Right cardiac atrium (tissue), 5 donors: Measurements from ENCODE around the gene DOC2B. TPM values are rescaled to one million over a fixed set of nuclear protein-coding genes. Genes with fewer than 3 reads are reported as not detected.
A peak's percentile ranks its signal among the peaks of the same experiment; 100 is the strongest.

Experiments used
- ATAC-seq, 2 donors: fragments of 200-7000 bp; cut with Tn5 transposase; one replicate each; pipeline versions ENCODE4 v1.8.0 to v1.9.1; 2020; ENCODE audit warnings: moderate library complexity in 2 of 2, mild to moderate bottlenecking in 1 of 2
- DNase-seq, 3 donors: peaks; one replicate each; pipeline ENCODE4 v3.0.0-alpha.2; 2020
- H3K27ac ChIP-seq: one replicate; pipeline ENCODE4 v1.5.1; 2013; ENCODE audit warnings: mild to moderate bottlenecking, low read length, control low read depth, moderate library complexity
- H3K27me3 ChIP-seq: one replicate; pipeline ENCODE4 v1.6.1; 2013; ENCODE audit not compliant: control insufficient read depth, insufficient read depth
- H3K4me1 ChIP-seq: one replicate; pipeline ENCODE4 v1.6.1; 2013; ENCODE audit warnings: low read length; ENCODE audit not compliant: control insufficient read depth, insufficient read depth
- H3K4me3 ChIP-seq: one replicate; pipeline ENCODE4 v1.5.1; 2013; ENCODE audit warnings: low read length, control low read depth
- H3K9me3 ChIP-seq: one replicate; pipeline ENCODE4 v1.6.1; 2013; ENCODE audit warnings: low read length; ENCODE audit not compliant: control insufficient read depth
- WGBS: extraction: QIAGEN DNeasy Blood & Tissue Kit; methylation state at CpG from one replicate; pipeline ENCODE4 v1.1.7; 2013; 5-methylcytosine and 5-hydroxymethylcytosine counted together
- intact Hi-C, 4 donors: fragments of 100-400 bp; cut with DNase I; formaldehyde crosslinking; loops; one replicate each; pipeline versions ENCODE4 v1.11.0 to v1.14.0; 2022 to 2023
- polyA plus RNA-seq: library from polyadenylated mRNA; stranded (reverse); fragments of 200-250 nt; gene quantifications from one replicate; pipeline ENCODE4 v1.2.3, GENCODE V29; 2013
- total RNA-seq, 4 donors: library from RNA; stranded (reverse); fragmentation: NEBNext Ultra II Directional; extraction: Animal tissue kit (Norgen Biotek cat#: 25700); gene quantifications; one replicate each; pipeline ENCODE4 v1.2.1, GENCODE V29; 2021
- donor health status: healthy with polysubstance abuse.
- donor health status: DM: no; HTN: yes; CAD: no.
- donor health status: DM: no; HTN: no; CAD: no.
- donor health status: DM: no; HTN: yes; CAD: no; lungs with severe emphysema.
- donor health status: DM: yes; HTN: yes; CAD: no.

The DOC2B gene
- total and polyA plus RNA-seq, 5 donors: 2.3 to 5.3 (median 3.0) TPM

- DNase-seq: peak in 1 of 3 donors; percentile 30
- no peaks in the 10 kb centered on the region for H3K4me1 ChIP-seq
- H3K27ac ChIP-seq: no peak overlapping the region
- ATAC-seq: no peak
- intact Hi-C loops: loop anchor here in 3 of 4 donors (5.0 kb wide), 2 partner anchors 228 to 233 kb away; no protein-coding TSS in a partner anchor
- no peaks in the 10 kb centered on the region for H3K27me3 ChIP-seq
- H3K9me3 ChIP-seq: no peaks in the 10 kb centered on the region
- no peak overlapping the region for H3K4me3 ChIP-seq
- WGBS: 94% methylated on average over 15 of the region's 15 CpGs
Measured at GRCh38 chr17:159609-160008, 21.8 kb downstream of the DOC2B start.

- Histone ChIP-seq H3K4me3 (no peak overlapping the region), H3K9me3 (no peaks in the 10 kb centered on the region), H3K27ac (no peak overlapping the region), H3K27me3 (no peaks in the 10 kb centered on the region), H3K4me1 (no peaks in the 10 kb centered on the region)
- ATAC-seq (no peak), DNase-seq (peak in 1 of 3 donors; percentile 29)
- intact Hi-C loops: no loop called here
- WGBS: 96% methylated on average over 7 of the region's 7 CpGs
Measured at GRCh38 chr17:158379-158778, 23.1 kb downstream of the DOC2B start.

- WGBS: 87% methylated on average over 4 of the region's 4 CpGs
- intact Hi-C loops: no loop called here
- ATAC-seq (no peak), DNase-seq (peak in 1 of 3 donors; percentile 19)
- no peak overlapping the region for H3K4me3 ChIP-seq
- no peak overlapping the region for H3K27ac ChIP-seq
- H3K4me1 ChIP-seq: no peaks in the 10 kb centered on the region
- H3K9me3 ChIP-seq: no peaks in the 10 kb centered on the region
- no peaks in the 10 kb centered on the region for H3K27me3 ChIP-seq
Measured at GRCh38 chr17:157901-158300, 23.5 kb downstream of the DOC2B start.

DNA sequence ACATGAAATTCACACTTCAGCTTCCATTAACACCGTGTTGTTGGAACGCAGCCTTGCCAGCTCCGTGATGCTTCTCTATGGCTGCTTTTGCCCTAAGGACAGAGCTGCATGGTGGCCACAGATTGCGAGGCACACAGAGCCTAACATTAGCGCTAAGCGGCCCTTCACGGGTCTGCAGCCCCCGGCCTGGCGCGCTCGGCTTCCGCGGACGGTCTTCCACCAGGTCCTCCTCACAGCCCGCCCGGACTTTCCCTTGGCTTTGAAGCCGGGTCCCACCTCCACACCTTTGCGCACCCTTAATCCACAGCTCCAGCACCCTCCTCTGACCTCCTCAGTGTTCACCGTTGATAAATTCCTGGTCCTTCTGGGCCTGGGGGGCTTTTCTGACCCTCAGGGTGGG is 24.5 kb downstream of the DOC2B start:
- Histone ChIP-seq H3K27ac (no peak overlapping the region), H3K9me3 (no peaks in the 10 kb centered on the region), H3K4me1 (no peaks in the 10 kb centered on the region), H3K4me3 (no peak overlapping the region), H3K27me3 (no peaks in the 10 kb centered on the region)
- ATAC-seq (no peak), DNase-seq (peak in 1 of 3 donors; percentile 39)
- WGBS: 89% methylated on average over 19 of the region's 19 CpGs
- intact Hi-C loops: no loop called here

DNA sequence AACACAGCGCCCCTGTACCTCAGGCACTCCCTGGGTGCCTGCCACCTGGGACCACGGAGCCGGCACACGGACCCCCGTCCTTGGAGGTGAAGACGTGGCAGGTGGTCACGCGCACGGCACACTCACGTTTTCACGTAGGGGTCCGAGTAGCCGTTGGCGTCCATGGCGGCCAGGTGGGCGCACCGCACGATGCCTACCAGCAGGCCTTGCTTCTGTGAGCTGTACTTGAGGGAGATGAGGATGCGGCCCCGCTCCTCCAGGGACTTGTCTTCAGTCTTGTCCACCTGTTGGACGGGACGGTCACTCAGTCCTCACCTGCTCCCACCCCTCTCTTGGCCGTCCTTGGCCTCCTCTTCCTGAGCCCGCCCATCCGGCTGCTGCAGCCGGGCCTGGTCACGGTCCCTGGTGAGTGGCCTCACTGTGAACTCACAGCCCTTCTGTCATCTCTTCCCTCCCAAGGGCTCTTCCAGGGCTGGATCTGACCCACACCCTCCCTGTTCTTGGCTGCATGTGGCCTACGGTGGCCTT is 25.3 kb downstream of the DOC2B start:
- DNase-seq (peak in 2 of 3 donors; percentile 50 to 54), ATAC-seq (peak in 1 of 2 donors; percentile 8)
- 92% methylated on average over 28 of the region's 28 CpGs for WGBS
- no peak overlapping the region for H3K4me3 ChIP-seq
- H3K4me1 ChIP-seq: no peaks in the 10 kb centered on the region
- no peaks in the 10 kb centered on the region for H3K27me3 ChIP-seq
- intact Hi-C loops: no loop called here
- no peaks in the 10 kb centered on the region for H3K9me3 ChIP-seq
- H3K27ac ChIP-seq: no peak overlapping the region

DNA sequence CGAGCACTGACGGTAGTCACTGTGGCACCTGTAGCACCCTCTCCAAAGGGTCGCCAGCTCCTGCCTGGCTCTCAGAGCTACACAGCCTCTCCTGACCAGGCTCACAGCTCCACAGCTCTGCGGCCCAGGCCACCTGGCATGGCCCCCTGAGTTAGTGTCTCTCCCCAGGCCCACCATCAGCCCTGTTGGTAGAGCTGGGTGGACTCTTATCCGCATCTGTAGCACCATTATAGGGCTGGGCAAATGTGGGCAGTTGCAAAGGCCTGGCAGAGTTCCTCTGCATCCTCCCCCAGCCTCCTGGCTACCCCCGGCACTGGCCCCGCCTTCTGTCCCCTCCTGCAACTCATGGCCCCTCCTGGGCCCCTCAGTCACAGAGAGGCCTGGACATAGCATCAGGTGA is 25.9 kb downstream of the DOC2B start:
- no peak for ATAC-seq
- Histone ChIP-seq H3K4me3 (no peak overlapping the region), H3K9me3 (no peaks in the 10 kb centered on the region), H3K27me3 (no peaks in the 10 kb centered on the region), H3K4me1 (no peaks in the 10 kb centered on the region), H3K27ac (no peak overlapping the region)
- WGBS: 86% methylated on average over 7 of the region's 7 CpGs
- intact Hi-C loops: no loop called here
- peak in 1 of 3 donors; percentile 7 for DNase-seq

DNA sequence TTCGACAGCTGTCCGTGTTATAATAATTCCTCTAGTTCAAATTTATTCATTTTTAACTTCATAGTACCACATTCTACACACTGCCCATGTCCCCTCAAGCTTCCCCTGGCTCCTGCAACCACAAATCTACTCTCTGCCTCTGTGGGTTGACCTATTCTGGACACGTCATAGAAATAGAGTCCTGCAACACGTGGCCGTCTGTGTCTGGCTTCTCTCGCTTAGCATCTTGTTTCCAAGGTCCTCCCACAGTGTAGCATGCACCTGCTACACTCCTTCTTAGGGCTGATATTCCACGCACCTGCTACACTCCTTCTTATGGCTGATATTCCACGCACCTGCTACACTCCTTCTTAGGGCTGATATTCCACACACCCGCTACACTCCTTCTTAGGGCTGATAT is 27.6 kb downstream of the DOC2B start:
- DNase-seq (no peak), ATAC-seq (no peak)
- Histone ChIP-seq H3K27ac (no peak overlapping the region), H3K4me1 (no peaks in the 10 kb centered on the region), H3K4me3 (no peak overlapping the region), H3K27me3 (no peaks in the 10 kb centered on the region), H3K9me3 (no peaks in the 10 kb centered on the region)
- 88% methylated on average over 9 of the region's 9 CpGs for WGBS
- intact Hi-C loops: no loop called here

GRCh38 chr17:152860-153420 is 28.5 kb downstream of the DOC2B start:
- 86% methylated on average over 12 of the region's 12 CpGs for whole genome bisulfite sequencing
- Histone ChIP-seq H3K4me3 (no peak overlapping the region), H3K4me1 (no peaks in the 10 kb centered on the region), H3K27me3 (no peaks in the 10 kb centered on the region), H3K27ac (no peak overlapping the region), H3K9me3 (no peaks in the 10 kb centered on the region)
- DNase-seq (peak in 2 of 3 donors; percentile 39 to 44), ATAC-seq (no peak)
- intact Hi-C loops: no loop called here

- DNase-seq: peak in 1 of 3 donors; percentile 15
- intact Hi-C loops: no loop called here
- no peaks in the 10 kb centered on the region for H3K9me3 ChIP-seq
- ATAC-seq: no peak
- no peaks in the 10 kb centered on the region for H3K27me3 ChIP-seq
- 84% methylated on average over 26 of the region's 26 CpGs for WGBS
- no peak overlapping the region for H3K4me3 ChIP-seq
- no peaks in the 10 kb centered on the region for H3K4me1 ChIP-seq
- H3K27ac ChIP-seq: no peak overlapping the region
Measured at GRCh38 chr17:151886-152859, 29.3 kb downstream of the DOC2B start.

GRCh38 chr17:151004-151403 is 30.4 kb downstream of the DOC2B start:
- H3K9me3 ChIP-seq: no peaks in the 10 kb centered on the region
- H3K4me3 ChIP-seq: no peak overlapping the region
- DNase-seq: no peak
- intact Hi-C loops: no loop called here
- H3K4me1 ChIP-seq: no peaks in the 10 kb centered on the region
- WGBS: 96% methylated on average over 2 of the region's 2 CpGs
- ATAC-seq: no peak
- no peak overlapping the region for H3K27ac ChIP-seq
- H3K27me3 ChIP-seq: no peaks in the 10 kb centered on the region
